NCI-H345 treated with DMSO at 0.1 percent for 48 hours (cell line): ENCODE measurements around the gene GIPC2.
"Not testable (repeated sequence)": the region's sequence is repeated elsewhere in the genome, so short reads cannot be mapped to it uniquely, and the experiment has no call there.

ENCODE experiments used
- DNase-seq: peaks from one replicate; lab custom pipeline; 2025; ENCODE audit not compliant: unreplicated experiment; lab: John Stamatoyannopoulos, UW

Gene GIPC2

GRCh38 chr1:78045926-78046778, at the start of gene GIPC2:
GIPC2 (plus strand) TSS chr1:78045966; CDS start chr1:78046095, 129 bp downstream.
- DNase-seq = no peak

GRCh38 chr1:77996734-77997133, 49.0 kb upstream of the GIPC2 start:
- DNase-seq = no peak

GRCh38 chr1:78000536-78000935, 45.2 kb upstream of the GIPC2 start:
- not testable (repeated sequence) for DNase-seq

GRCh38 chr1:78003070-78003746, 42.6 kb upstream of the GIPC2 start:
- DNase-seq = no peak

- DNase-seq = no peak
Observed at GRCh38 chr1:78003882-78004718, 41.7 kb upstream of the GIPC2 start.

- DNase-seq = no peak
Observed at GRCh38 chr1:78004719-78005447, 40.9 kb upstream of the GIPC2 start, which contains the start of gene DNAJB4. DNAJB4 (plus strand) TSS chr1:78004939; CDS start chr1:78005111, 172 bp downstream.

- DNase-seq = no peak
Observed at GRCh38 chr1:78005448-78005722, 40.4 kb upstream of the GIPC2 start.

GRCh38 chr1:78005755-78006154, 40.0 kb upstream of the GIPC2 start:
- no peak for DNase-seq

GRCh38 chr1:78006521-78006920, 39.2 kb upstream of the GIPC2 start:
- DNase-seq = no peak

- DNase-seq = no peak
Observed at GRCh38 chr1:78007677-78008341, 38.0 kb upstream of the GIPC2 start.

GRCh38 chr1:78009276-78009675, 36.5 kb upstream of the GIPC2 start:
- DNase-seq = no peak

GRCh38 chr1:78009836-78010235, 35.9 kb upstream of the GIPC2 start:
- DNase-seq = no peak

- no peak for DNase-seq
Observed at GRCh38 chr1:78011050-78011449, 34.7 kb upstream of the GIPC2 start.

GRCh38 chr1:78015148-78015547, 30.6 kb upstream of the GIPC2 start:
- no peak for DNase-seq

- no peak for DNase-seq
Observed at GRCh38 chr1:78019024-78019423, 26.7 kb upstream of the GIPC2 start.

- DNase-seq = not testable (repeated sequence)
Observed at GRCh38 chr1:78021134-78021533, 24.6 kb upstream of the GIPC2 start.

GRCh38 chr1:78029793-78030192, 16.0 kb upstream of the GIPC2 start:
- DNase-seq = no peak

- no peak for DNase-seq
Observed at GRCh38 chr1:78032996-78033796, 12.6 kb upstream of the GIPC2 start.

- DNase-seq = no peak
Observed at GRCh38 chr1:78033797-78034172, 12.0 kb upstream of the GIPC2 start.

- DNase-seq = no peak
Observed at GRCh38 chr1:78035121-78035520, 10.6 kb upstream of the GIPC2 start.
